OCI-LY3 (cell line): ENCODE data around the gene USP10.

Experiments used
- EZH2phosphoT487 ChIP-seq: fragments of 200-600 bp; shearing (Covaris generic); IDR thresholded peaks from 2 replicates; pipeline ENCODE4 v1.6.1; 2018; ENCODE audit warnings: antibody characterized with exemption, mixed run types, low read depth
- TF ChIP-seq, protein P1 (sequence below): fragments of 200-600, 300-600 bp; sonication (generic); IDR thresholded peaks from 2 replicates; pipeline ENCODE4 v1.5.1; 2014; ENCODE audit warnings: antibody characterized with exemption, low read length, low read depth

DNA sequence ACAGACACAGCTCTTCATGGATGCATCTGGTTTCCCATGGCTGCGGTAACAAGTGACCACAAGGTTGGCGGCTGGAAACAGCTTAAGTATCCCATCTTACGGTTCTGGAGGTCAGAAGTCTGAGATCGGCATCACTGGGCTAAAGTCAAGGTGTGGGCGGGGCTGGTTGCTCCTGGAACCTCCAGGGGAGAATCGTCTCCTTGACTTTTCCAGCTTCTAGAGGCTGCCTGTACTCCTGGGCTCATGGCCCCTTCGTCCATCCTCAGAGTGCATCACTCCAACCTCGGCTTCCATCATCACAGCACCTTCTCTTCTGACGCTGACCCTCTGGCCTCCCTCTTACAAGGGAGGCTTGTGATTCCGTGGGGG, 107.1 kb downstream of the USP10 start:
- TF ChIP-seq, protein P1, sequence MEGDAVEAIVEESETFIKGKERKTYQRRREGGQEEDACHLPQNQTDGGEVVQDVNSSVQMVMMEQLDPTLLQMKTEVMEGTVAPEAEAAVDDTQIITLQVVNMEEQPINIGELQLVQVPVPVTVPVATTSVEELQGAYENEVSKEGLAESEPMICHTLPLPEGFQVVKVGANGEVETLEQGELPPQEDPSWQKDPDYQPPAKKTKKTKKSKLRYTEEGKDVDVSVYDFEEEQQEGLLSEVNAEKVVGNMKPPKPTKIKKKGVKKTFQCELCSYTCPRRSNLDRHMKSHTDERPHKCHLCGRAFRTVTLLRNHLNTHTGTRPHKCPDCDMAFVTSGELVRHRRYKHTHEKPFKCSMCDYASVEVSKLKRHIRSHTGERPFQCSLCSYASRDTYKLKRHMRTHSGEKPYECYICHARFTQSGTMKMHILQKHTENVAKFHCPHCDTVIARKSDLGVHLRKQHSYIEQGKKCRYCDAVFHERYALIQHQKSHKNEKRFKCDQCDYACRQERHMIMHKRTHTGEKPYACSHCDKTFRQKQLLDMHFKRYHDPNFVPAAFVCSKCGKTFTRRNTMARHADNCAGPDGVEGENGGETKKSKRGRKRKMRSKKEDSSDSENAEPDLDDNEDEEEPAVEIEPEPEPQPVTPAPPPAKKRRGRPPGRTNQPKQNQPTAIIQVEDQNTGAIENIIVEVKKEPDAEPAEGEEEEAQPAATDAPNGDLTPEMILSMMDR: no peak
- TF ChIP-seq EZH2phosphoT487: no peak
